ENCODE measurements around the gene ABHD12. TPM values are rescaled to one million over a fixed set of nuclear protein-coding genes. Genes with fewer than 3 reads are reported as not detected.

ABHD12 gene
- total RNA-seq, 1 donor from 2014 or later, result 58.0 TPM

GRCh38 chr20:25289886-25290597, 100.6 kb downstream of the ABHD12 start:
- Mint-ChIP-seq H3K36me3 (peaks cover 25% of the 10 kb centered on the region), H3K4me1 (no peaks in the 10 kb centered on the region), H3K4me3 (no peak overlapping the region), H3K9me3 (no peaks in the 10 kb centered on the region), H3K27ac (no peak overlapping the region), H3K27me3 (ENCODE audit: low read depth) (no peaks in the 10 kb centered on the region)
- no peak for DNase-seq (ENCODE audit: low spot score in 2 of 2, unreplicated experiment in 2 of 2)
- no peak for TF ChIP-seq CTCF (IDR thresholded peaks at IDR 0.05; ENCODE audit: unreplicated experiment)

- TF ChIP-seq CTCF (IDR thresholded peaks at IDR 0.05; ENCODE audit: unreplicated experiment), result no peak
- Mint-ChIP-seq H3K9me3 (no peaks in the 10 kb centered on the region), H3K36me3 (peaks cover 30% of the 10 kb centered on the region), H3K27ac (no peak overlapping the region), H3K4me1 (no peaks in the 10 kb centered on the region), H3K4me3 (no peak overlapping the region), H3K27me3 (ENCODE audit: low read depth) (no peaks in the 10 kb centered on the region)
- no peak for DNase-seq (ENCODE audit: low spot score in 2 of 2, unreplicated experiment in 2 of 2)
Measured at GRCh38 chr20:25288291-25289181, 102.1 kb downstream of the ABHD12 start.

- no peak overlapping the region for H3K27ac Mint-ChIP-seq
- peaks cover 31% of the 10 kb centered on the region for H3K36me3 Mint-ChIP-seq
- DNase-seq (ENCODE audit: low spot score in 2 of 2, unreplicated experiment in 2 of 2), result no peak
Measured at GRCh38 chr20:25287631-25288290, 102.9 kb downstream of the ABHD12 start.

GRCh38 chr20:25286917-25287316, 103.7 kb downstream of the ABHD12 start:
- peak in 1 of 2 experiments; percentile 16 for DNase-seq (ENCODE audit: low spot score in 2 of 2, unreplicated experiment in 2 of 2)
- Mint-ChIP-seq H3K27me3 (ENCODE audit: low read depth) (no peaks in the 10 kb centered on the region), H3K4me1 (no peaks in the 10 kb centered on the region), H3K4me3 (no peak overlapping the region), H3K36me3 (peaks cover 37% of the 10 kb centered on the region), H3K9me3 (no peaks in the 10 kb centered on the region), H3K27ac (no peak overlapping the region)
- TF ChIP-seq CTCF (IDR thresholded peaks at IDR 0.05; ENCODE audit: unreplicated experiment), result no peak

More at GRCh38 chr20:25287631-25288290, 102.9 kb downstream of the ABHD12 start:
- Mint-ChIP-seq H3K27me3 (ENCODE audit: low read depth) (no peaks in the 10 kb centered on the region), H3K9me3 (no peaks in the 10 kb centered on the region), H3K4me1 (no peaks in the 10 kb centered on the region), H3K4me3 (no peak overlapping the region)
- no peak for TF ChIP-seq CTCF (IDR thresholded peaks at IDR 0.05; ENCODE audit: unreplicated experiment)

GRCh38 chr20:25285856-25286798, 104.5 kb downstream of the ABHD12 start:
- no peak for TF ChIP-seq CTCF (IDR thresholded peaks at IDR 0.05; ENCODE audit: unreplicated experiment)
- no peaks in the 10 kb centered on the region for H3K4me1 Mint-ChIP-seq
- H3K9me3 Mint-ChIP-seq, result no peaks in the 10 kb centered on the region
- peaks cover 37% of the 10 kb centered on the region for H3K36me3 Mint-ChIP-seq
- no peak overlapping the region for H3K27ac Mint-ChIP-seq
- no peaks in the 10 kb centered on the region for H3K27me3 Mint-ChIP-seq (ENCODE audit: low read depth)
- peak in 1 of 2 experiments; percentile 9 for DNase-seq (ENCODE audit: low spot score in 2 of 2, unreplicated experiment in 2 of 2)
- H3K4me3 Mint-ChIP-seq, result no peak overlapping the region

Data from mesothelial cell of epicardium (in vitro differentiated cells).